GM19467 (cell line): ENCODE results near the gene KSR2.

ENCODE experiments used
- ATAC-seq: cut with Tn5 transposase; IDR thresholded peaks from one replicate; pipeline ENCODE4 v1.9.1; 2021; ENCODE audit warnings: mild to moderate bottlenecking, moderate library complexity; ENCODE audit not compliant: unreplicated experiment

Gene KSR2

DNA sequence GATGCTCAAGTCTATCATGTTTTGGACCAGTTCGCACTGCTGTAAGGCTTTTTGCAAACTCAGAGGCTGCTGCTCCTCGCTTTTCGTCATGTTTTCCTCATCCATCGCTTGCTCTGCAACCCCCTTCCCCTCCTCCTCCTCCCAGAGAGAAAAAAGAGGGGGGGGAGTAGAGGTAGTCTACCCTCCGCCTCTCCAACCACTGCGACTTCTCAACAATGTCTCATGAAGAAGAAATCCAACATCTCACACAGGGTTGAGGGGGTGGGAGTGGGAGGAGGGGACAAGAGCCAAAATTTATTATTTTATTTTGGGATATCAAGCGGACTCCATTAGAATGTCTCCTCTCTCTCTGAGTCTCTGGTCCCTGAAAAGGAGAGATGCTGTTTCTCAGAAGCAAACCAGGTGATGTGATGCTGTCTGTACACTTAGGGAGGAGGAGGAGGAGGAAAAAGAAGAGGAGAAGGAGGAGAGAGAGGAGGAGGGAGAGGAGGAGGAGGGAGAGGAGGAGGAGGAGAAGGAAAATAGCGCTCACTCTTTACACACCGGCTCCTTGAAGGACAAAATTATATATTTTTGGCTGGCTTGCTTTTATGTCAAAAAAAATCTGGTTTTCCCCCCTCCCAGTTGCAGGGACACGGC, 520 bp downstream of the KSR2 start:
- no peak for ATAC-seq

DNA sequence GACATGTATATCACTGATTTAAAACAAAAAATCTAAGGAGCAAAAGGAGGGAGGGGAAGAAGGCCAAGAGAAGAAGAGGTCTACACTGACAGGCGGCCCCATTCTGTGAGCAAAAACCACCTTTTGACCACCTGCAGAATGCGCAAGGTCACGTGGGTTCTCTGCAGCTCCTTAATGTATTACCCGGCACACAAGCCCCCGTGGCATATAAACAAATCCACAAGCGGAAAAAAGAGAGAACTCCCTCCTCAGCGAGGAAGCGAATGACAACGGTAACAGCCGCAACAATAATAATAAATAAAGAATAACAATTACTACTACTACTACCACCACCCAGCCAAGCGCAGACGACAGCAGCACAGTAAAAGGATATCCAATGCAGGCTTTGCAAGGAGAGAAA, 1.3 kb downstream of the KSR2 start:
- ATAC-seq = no peak

DNA sequence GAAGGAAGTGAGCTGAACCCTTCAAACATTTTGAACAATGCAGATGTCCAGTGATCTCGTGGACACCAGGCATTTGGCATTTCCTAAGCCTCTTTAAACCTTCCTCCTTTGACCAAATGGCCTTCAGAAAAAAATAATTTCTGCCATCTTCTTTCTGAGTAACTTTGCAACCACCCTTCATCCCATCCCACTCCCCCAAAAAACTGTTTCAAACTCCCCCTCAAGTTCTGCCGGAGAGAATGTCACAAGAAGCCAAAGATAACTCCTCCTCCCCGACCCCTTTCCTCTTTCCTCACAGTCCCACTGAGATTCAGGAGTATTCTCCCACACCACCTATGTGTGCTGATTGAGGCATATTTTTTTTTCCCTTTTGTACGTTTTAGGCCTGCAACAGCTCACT, 1.7 kb downstream of the KSR2 start:
- ATAC-seq = no peak

DNA sequence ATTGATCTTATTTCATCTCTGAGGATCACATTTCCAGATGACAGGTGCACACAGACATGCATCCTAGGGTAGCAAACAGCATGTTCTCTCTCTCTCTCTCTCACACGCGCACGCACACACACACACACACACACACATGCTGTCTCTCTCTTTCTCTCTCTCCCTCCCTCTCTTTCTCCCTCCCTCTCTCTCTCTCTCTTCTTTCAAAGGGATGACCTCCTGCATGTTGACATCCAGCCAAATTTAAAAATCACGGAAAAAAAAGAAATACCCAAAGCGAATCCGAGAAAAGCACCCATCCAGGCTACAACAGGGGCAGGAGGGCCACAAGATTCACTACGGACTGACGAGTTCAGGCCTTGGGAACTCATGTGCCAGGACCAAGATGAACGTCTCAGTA, 2.3 kb downstream of the KSR2 start:
- ATAC-seq = no peak

DNA sequence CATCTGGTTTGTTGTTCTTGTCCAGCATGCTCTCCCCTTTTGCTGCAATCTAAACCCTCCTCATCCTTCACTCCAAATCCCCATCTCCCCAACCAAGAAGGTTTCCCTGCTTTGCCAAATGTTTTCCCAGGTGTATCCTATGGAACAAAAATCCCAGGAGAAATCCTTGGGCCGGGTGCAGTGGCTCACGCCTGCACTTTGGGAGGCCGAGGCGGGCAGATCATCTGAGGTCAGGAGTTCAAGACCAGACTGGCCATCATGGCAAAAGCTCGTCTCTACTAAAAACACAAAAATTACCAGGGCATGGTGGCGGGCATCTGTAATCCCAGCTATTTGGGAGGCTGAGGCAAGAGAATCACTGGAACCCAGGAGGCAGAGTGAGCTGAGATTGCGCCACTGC, 5.0 kb downstream of the KSR2 start:
- ATAC-seq = no peak

DNA sequence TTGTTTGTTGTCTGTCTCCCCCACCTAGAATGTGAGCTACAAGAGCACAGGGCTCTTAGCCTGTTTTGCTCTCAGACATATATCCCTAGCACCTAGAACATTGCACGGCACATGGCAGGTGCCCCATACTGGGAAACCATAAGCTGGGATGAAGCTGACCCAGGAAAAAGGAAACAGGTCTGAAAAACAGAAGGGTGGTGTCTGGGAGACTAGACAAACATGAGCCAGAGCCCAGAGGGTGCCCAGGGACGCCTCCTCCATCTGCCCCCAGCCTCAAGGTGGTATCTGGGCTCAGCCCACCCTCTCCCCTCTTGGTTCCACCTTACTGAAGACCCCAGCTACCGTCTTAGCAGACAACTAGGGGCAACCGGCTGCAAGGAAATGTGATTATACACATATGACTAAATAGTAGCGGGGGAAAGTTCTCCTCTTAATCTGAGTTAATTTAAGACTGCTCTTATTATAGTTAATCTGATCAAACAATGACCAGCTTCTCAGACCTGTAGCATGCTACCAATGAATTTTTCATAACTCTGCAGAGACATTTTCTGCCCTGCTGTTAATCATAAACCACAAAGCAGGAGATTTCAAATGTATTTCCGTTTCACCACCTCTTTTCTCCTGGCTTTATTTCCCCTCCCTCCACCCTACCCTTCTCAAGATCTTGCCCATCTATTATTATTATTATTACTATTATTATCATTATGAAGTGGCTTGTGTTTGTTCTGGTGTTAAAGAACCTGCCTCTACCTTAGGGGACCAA, 31.9 kb downstream of the KSR2 start:
- no peak for ATAC-seq

DNA sequence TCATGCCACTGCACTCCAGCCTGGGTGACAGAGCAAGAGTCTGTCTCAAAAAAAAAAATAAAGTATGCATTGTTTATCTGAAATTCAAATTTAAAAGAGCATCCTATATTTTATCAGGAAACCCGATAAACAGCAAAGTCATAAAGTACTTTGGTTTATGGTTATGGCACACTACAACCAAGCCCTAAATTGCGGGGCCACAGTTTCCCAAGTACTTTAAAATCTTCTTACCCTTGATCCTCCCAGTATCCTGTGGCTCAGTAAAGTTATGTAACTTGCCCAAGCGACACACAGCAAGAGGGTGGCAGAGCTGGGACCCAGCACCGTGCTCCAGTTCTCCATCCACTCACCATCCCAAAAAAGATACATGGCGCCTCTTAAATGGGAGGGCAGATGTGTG, 35.2 kb downstream of the KSR2 start:
- ATAC-seq = no peak

DNA sequence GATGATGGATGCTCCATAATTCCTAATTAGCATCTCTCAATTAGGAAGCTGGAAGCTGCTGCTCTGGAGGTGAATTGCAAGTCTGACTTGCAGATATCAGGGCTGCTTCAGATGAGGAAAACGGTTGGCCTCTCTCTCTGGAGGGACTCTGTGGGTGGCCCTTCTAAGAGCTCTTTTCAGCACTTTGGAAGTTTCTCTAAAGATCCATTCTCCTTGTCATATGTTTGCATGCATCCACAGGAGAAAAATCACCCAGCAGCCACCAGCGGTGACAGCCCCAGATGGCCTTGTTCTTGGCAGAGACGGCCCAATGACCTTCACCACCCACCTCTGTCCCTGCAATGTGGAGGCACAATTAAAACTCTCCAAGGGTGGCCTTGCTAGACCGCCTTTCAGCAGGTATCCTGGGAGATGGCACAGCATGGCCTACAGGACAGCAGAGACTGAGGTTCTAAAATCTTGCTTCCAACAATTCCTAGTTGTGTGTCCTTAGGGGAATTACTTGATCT, 42.3 kb downstream of the KSR2 start:
- ATAC-seq = no peak

DNA sequence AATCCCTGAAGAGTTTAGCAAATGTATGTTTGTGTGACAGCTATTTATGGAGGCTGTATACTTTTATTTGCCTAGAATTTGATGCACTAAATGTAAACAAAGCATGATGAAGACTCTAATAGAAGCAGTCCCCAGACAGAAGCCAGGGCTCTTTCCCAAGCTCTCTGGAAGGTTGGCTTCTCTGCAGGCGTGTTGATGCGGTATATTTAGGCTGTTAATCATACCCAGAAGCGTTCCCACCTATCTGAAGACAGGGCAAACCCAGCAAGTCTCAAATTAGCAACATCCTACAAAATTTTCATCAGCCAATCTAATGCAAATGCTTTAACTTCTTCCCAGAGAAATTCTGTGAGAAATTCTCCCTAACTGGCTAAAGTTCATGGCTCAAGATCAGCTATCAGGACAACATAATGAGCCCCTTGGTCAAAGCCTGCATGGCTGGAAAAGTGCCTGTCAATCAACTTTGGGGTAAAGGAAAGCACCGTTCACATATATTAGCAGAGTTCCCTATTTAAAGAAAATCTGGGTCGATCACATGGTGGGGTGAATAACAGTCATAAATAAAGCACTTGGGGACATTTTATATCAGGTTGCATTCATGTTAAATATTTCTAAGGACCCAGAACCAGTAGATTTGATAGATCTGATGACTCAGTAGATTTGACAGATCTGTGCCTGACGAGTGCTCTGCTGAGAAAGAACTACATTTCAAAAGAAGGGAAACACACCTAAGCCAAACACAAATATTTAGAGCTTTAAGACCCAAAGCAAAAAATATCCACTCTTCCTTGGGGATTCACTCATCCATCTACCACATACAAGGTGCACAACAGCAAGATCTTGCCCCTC, 46.6 kb downstream of the KSR2 start:
- ATAC-seq = no peak

DNA sequence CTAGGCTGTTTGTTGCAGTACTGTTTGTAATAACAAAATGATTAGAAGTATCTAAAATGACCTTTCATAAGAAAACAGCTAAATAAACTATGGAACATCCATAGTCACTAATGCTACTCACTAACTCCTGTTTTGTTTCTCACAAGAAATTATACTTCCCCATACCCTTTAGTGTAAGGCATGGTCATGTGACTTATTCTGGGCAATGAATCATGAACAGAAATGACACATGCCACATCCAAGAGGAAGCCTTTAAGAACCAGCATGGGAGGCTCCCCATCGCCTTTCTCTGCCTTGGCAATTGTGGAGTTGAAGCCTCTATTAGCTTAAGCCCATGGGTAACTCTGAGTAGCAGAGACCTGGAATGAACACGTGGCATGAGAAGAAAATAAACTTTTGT, 49.3 kb downstream of the KSR2 start:
- ATAC-seq = no peak

DNA sequence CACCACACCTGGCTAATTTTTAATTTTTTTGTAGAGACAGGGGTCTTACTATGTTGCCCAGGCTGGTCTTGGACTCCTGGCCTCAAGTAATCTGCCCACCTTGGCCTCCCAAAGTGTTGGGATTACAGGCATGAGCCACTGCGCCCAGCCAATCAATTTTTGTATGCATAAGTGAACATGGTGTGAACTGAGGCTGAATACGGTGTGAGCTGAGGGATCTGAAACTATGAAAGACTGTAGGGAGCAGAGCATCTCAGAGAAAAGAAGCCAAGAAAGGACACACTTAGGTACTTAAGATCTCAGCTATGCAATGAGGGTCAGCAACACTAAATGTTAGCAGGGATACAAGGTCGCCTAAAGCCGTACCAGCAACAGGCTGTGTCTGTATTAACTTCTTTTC, 54.1 kb downstream of the KSR2 start:
- ATAC-seq = no peak

DNA sequence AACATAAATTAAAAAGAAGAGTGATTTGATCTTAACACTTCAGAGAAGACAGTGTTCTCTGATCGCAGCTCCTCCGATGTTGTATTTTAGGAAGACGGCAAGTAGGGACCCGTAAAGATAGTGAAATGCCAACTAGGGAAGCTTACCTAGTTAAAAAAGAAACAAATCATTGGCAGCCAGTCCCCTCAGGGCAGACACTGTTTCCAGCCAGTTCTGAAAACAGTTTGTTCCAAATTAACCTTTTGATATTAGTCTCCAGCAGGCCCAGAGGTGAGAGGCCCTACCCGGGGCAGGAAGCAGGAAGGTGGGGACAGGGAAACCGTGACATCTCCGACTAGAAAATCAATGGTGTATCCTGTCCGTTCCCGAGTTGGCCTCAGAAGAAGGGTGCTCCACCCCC, 56.0 kb downstream of the KSR2 start:
- ATAC-seq = no peak

DNA sequence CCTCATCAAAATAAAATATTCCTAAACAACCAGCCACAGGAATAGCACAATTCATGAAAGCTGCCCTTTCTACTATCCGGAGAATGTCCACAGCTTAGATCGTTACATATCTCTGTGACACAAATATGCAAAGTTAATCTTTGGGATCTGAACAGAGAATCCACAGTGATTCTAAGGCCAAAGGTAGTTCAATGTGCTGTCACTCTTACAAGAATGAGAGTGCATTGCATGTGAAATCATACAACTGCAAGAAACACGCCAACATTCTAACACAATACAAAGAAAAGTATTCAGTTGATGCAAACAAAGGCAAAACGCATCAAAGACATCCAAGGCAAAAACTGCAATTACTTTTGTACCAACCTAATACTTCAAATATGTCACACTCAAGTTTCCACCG, 60.4 kb downstream of the KSR2 start:
- ATAC-seq = no peak

DNA sequence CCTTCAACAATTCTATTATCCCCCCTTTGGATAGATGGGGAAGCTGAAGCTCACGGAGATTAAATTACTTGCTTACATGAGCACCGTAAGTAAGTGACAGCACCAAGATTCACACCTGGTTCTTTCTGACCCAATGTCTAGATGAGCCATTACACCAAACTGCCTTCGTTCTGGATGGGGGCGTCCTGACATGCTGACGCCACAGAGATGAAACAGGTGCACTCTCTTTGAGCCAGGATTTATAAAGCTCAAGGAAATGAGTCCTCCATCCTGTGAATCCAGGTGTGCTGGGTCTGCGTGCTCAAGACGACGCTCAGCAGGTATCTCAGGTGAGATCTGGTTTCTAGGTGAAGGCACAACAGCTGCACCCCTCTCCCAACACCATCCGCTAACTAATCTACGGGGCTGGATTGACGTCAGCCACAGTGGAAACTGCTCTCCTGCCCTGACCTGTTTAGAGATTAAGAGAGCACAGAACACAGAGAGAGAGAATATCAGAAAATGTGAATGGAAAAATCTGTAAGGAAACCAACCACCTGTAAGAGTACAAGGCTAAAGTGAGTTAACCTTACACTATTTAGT, 61.6 kb downstream of the KSR2 start:
- ATAC-seq = no peak

DNA sequence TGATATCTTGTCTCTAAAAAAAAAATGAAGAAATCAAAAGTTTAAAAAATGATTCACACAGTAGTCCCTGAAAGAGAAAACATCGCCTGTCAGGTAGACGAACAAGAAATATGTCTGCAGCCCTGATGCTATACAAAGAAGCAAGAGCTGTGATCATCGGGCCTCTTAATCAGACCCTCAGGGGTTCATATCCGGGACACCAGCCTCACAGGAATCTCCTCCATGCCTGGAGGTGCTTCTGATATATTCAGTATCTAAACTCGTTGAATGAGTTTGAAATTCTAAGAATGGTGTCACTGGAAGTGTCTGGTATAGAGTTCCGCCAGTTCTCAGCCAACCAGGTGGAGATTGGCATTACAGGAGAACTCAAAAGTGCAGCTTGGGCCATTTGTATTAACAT, 64.7 kb downstream of the KSR2 start:
- ATAC-seq = no peak

DNA sequence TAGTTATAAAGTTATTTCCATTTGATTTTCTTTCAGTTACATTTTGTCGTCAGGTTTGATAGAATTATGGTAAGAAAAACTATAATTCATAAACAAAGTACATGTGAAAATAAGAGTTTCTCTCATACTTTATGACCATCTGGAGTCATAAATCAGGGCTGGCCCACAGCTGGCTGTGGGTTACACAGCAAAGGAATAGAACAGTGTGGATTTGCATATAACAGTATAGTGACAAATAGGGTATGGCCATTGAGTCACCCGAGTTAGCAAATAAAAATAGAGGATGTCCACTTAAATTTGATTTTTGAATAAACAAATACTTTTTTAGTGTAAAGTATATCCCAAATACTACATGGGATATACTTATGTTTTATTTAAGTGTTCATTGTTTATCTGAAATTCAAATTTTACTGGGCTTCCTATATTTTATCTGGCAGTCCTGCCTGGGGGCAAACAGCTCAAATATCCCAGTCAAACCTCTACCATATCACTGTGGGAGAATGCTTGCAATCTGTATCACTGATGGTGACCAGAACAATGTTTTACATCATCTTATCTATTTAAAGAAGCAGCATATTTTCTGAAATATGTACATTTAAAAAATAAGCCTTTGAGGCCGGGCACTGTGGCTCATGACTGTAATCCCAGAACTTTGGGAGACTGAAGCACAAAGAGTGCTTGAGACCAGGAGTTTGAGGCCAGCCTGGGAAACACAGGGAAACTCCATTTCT, 65.5 kb downstream of the KSR2 start:
- no peak for ATAC-seq

DNA sequence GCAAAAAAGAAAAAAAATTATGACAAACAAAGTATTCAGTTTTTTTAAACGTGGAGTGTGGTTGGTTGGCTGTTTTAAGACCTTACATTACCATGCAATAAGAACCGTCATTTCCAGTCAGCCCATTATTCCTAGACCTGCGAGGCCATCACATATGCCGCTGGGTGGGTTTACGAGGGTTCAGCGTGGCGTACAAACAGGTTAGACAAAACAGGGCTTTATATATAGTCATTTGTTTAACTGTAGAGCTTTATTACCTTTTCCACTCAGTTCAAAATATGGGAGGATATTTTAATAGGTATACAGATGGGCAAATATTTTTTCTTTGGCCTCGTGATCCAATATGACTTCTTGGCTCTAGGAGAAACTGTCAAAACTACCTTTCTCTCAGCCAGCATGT, 67.2 kb downstream of the KSR2 start:
- ATAC-seq = no peak

DNA sequence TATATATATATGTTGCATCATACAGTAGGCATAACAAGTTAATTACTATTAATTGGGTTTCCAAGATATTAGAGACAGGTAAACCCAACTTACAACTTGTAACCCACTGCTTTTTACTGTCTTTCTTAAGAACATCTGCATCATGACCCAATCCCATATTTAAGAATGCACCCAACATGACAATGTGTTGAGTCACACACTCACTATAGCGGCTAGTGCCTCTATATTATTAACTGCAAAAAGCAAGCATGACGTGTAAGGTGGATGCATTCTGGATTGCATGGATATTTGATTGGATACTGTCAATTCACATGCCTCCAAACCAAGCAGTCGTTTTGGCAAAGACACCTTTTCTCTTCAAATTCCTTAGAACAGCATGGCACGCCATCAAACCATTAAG, 68.2 kb downstream of the KSR2 start:
- no peak for ATAC-seq

DNA sequence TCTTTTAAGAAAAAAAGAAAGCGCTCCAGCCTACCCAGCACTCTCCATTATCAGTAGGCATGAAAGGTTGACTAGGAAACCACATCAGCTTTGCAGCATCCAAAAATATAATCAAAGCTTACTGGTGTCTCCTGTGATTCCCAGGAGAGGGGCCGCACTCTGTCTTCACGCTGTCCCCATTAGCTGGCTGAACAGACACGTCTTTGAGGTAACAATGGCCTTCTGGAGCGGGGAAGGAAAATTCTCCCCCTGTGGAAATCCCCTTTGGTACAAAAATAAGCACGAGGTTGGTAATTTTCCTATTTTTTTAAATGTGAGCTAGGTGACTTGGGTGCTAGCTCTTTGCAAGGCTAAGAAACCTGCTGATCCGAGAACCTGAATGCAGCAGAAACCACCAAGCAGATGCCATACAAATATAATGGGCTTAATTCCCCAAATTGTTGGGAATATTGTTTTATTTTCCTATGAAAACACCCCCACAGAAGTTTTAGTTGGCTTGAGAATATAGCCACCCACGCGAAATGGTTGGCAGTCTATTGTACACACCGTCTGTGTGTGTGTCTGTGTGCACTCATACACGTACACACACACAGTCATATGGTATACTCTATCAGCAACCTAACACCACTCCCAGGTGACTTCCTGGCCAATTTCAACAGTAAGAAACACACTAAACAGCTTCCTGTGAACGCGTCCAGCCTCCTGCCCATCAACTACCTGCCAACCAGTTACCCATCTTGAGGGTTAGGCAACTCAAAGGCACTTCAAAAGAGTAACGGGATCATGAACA, 71.2 kb downstream of the KSR2 start:
- ATAC-seq = no peak

DNA sequence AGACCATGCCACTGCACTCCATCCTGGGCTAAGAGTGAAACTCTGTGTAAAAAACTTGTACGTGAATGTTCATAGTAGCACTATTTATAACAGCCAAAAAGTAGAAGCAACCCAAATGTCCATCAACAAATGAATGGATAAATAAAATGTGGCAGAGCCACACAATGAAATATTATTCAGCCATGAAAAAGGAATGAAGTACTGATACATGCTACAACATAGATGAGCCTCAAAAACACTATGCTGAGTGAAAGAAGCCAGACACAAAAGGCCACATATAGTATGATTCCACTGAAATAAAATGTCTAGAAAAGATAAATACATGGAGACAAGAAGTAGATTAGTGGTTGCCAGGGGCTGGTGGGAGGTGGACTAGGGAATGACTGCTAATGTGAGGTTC, 72.8 kb downstream of the KSR2 start:
- ATAC-seq = no peak
